ENCODE measurements around the gene LCE2C. TPM values are rescaled to one million over a fixed set of nuclear protein-coding genes. Genes with fewer than 3 reads are reported as not detected.

Gene LCE2C
- total RNA-seq, 1 experiment from 2014 or later, result not detected

DNA sequence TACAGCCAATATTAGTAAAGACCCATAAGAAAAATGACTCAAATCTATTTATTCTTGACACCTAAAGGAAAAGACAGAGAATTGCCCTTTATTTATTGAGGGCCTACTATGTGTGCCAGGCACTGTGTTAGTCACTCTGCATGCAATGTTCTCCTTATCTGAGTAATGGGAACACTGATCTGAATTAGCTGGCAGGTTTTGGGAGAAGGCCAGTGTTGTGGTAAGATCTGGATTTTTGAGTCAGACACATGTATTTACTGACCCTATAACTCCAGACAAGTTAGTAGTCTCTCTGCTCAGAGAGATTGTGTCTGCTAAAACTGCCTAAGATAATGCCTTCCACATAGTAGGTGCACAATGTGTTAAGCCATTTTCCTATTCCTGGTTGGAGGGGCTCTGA is 50.2 kb downstream of the LCE2C start (continued):
- TF ChIP-seq, protein P1, sequence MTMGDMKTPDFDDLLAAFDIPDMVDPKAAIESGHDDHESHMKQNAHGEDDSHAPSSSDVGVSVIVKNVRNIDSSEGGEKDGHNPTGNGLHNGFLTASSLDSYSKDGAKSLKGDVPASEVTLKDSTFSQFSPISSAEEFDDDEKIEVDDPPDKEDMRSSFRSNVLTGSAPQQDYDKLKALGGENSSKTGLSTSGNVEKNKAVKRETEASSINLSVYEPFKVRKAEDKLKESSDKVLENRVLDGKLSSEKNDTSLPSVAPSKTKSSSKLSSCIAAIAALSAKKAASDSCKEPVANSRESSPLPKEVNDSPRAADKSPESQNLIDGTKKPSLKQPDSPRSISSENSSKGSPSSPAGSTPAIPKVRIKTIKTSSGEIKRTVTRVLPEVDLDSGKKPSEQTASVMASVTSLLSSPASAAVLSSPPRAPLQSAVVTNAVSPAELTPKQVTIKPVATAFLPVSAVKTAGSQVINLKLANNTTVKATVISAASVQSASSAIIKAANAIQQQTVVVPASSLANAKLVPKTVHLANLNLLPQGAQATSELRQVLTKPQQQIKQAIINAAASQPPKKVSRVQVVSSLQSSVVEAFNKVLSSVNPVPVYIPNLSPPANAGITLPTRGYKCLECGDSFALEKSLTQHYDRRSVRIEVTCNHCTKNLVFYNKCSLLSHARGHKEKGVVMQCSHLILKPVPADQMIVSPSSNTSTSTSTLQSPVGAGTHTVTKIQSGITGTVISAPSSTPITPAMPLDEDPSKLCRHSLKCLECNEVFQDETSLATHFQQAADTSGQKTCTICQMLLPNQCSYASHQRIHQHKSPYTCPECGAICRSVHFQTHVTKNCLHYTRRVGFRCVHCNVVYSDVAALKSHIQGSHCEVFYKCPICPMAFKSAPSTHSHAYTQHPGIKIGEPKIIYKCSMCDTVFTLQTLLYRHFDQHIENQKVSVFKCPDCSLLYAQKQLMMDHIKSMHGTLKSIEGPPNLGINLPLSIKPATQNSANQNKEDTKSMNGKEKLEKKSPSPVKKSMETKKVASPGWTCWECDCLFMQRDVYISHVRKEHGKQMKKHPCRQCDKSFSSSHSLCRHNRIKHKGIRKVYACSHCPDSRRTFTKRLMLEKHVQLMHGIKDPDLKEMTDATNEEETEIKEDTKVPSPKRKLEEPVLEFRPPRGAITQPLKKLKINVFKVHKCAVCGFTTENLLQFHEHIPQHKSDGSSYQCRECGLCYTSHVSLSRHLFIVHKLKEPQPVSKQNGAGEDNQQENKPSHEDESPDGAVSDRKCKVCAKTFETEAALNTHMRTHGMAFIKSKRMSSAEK (CRISPR knock-in tag; IDR thresholded peaks at IDR 0.05; ENCODE audit: borderline replicate concordance), result no peak
- TF ChIP-seq NR3C1 (CRISPR knock-in tag; conservative IDR thresholded peaks at IDR 0.05; ENCODE audit: low read depth), result no peak
- TF ChIP-seq TP53 (CRISPR knock-in tag; IDR thresholded peaks at IDR 0.05), result no peak
- no peak for TF ChIP-seq NR1H2 (CRISPR knock-in tag; IDR thresholded peaks at IDR 0.05)
- no peak for TF ChIP-seq GTF2I (CRISPR knock-in tag; conservative IDR thresholded peaks at IDR 0.05)
- TF ChIP-seq ATF1 (CRISPR knock-in tag; IDR thresholded peaks at IDR 0.05), result no peak
- TF ChIP-seq ZNF671 (CRISPR knock-in tag; IDR thresholded peaks at IDR 0.05), result no peak
- no peak for TF ChIP-seq ZNF416 (CRISPR knock-in tag; IDR thresholded peaks at IDR 0.05)
- no peak for TF ChIP-seq JUN (CRISPR knock-in tag; IDR thresholded peaks at IDR 0.05)

Other genes starting within 250 kb of the LCE2C start
- gene LCE5A, start 164.5 kb upstream of the LCE2C start, total RNA-seq (2021), result not detected in 3 replicates
- not detected in 3 replicates for gene CRCT1, start 160.8 kb upstream of the LCE2C start, total RNA-seq (2021)
- not detected in 3 replicates for gene LCE3E, start 108.5 kb upstream of the LCE2C start, total RNA-seq (2021)
- gene LCE3D, start 94.8 kb upstream of the LCE2C start, total RNA-seq (2021), result not detected in 3 replicates
- gene LCE3C, start 75.0 kb upstream of the LCE2C start, total RNA-seq (2021), result not detected in 3 replicates
- gene LCE3B, start 61.5 kb upstream of the LCE2C start, total RNA-seq (2021), result not detected in 3 replicates
- not detected in 3 replicates for gene LCE3A, start 52.2 kb upstream of the LCE2C start, total RNA-seq (2021)
- not detected in 3 replicates for gene LCE2D, start 11.9 kb upstream of the LCE2C start, total RNA-seq (2021)
- not detected in 3 replicates for gene LCE2B, start 10.8 kb downstream of the LCE2C start, total RNA-seq (2021)
- not detected in 3 replicates for gene LCE2A, start 23.1 kb downstream of the LCE2C start, total RNA-seq (2021)
- gene LCE4A, start 32.9 kb downstream of the LCE2C start, total RNA-seq (2021), result not detected in 3 replicates
- not detected in 3 replicates for gene KPRP, start 82.7 kb downstream of the LCE2C start, total RNA-seq (2021)
- gene LCE1F, start 99.9 kb downstream of the LCE2C start, total RNA-seq (2021), result not detected in 3 replicates
- gene LCE1E, start 111.0 kb downstream of the LCE2C start, total RNA-seq (2021), result not detected in 3 replicates
- not detected in 3 replicates for gene LCE1D, start 121.4 kb downstream of the LCE2C start, total RNA-seq (2021)
- not detected in 3 replicates for gene LCE1C, start 131.4 kb downstream of the LCE2C start, total RNA-seq (2021)
- gene LCE1B, start 136.7 kb downstream of the LCE2C start, total RNA-seq (2021), result not detected in 3 replicates
- gene LCE1A, start 152.2 kb downstream of the LCE2C start, total RNA-seq (2021), result not detected in 3 replicates
- gene LCE6A, start 167.6 kb downstream of the LCE2C start, total RNA-seq (2021), result not detected in 3 replicates
- not detected in 3 replicates for gene LCE7A, start 184.7 kb downstream of the LCE2C start, total RNA-seq (2021)
- not detected in 3 replicates for gene SMCP, start 203.0 kb downstream of the LCE2C start, total RNA-seq (2021)
- gene IVL, start 233.3 kb downstream of the LCE2C start, total RNA-seq (2021), result not detected in 3 replicates